Stimulated activated CD8-positive, alpha-beta memory T cell treated with anti-CD3 and anti-CD28 coated beads, Interleukin-15, amount 100 ng/mL, for 48 hours (primary cell): ENCODE measurements around the gene PKD1L1.
"Not testable (repeated sequence)": the region's sequence is repeated elsewhere in the genome, so short reads cannot be mapped to it uniquely, and the experiment has no call there.

Experiments
- DNase-seq, 2 donors: peaks; one replicate each; pipeline ENCODE4 v3.0.0-alpha.2; 2020; ENCODE audit warnings: low read depth in 2 of 2

The PKD1L1 gene

GRCh38 chr7:47764746-47765145, 183.5 kb downstream of the PKD1L1 start:
- no peak for DNase-seq

GRCh38 chr7:47763063-47763974, 184.9 kb downstream of the PKD1L1 start:
- DNase-seq = no peak

GRCh38 chr7:47762746-47763062, 185.6 kb downstream of the PKD1L1 start:
- no peak for DNase-seq

DNA sequence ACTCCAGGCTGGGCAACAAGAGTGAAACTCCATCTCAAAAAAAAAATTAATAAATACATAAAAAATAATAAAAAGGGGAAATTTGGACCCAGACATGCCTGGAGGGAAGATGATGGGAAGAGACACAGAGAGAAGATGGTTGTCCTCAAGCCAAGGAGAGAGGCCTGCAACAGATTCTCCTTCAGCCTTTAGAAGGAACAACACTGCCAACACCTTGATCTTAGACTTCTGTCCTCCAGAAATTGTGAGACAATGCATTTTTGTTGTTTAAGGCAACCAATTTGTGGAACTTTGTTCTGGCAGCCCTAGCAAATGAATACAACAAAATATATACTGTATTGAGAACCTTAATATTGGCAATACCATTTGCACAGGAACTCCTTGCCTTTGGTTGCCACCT, 186.1 kb downstream of the PKD1L1 start:
- no peak for DNase-seq

GRCh38 chr7:47759056-47759706, 189.1 kb downstream of the PKD1L1 start:
- DNase-seq = no peak

- no peak for DNase-seq
Measured at GRCh38 chr7:47758546-47758945, 189.7 kb downstream of the PKD1L1 start.

DNA sequence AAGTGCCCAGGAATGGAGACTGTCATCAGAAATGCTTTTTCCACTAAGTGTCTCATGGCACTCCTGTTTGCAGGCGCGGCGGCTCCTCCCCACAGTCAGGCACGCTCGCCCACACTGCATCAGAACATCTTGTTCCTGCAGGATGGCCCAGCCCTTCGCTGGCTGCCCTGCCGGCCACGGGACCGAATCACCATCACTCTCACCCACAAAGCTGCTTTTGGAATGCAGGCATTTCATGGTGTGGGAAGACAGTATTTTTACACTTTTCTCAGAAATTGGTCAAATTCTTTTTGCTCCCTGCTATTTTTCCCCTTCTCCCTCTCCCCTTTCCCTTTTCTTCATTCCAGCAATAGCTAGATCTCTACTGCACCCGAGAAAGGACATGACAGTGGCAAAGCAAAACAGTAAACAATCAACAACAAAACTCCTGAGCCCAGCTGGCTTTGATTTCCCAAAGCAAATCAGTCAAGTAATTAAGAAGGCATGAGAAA, 190.3 kb downstream of the PKD1L1 start:
- DNase-seq = no peak

- DNase-seq = no peak
Measured at GRCh38 chr7:47756636-47757035, 191.6 kb downstream of the PKD1L1 start.

- DNase-seq = no peak
Measured at GRCh38 chr7:47755248-47755647, 193.0 kb downstream of the PKD1L1 start.

GRCh38 chr7:47751724-47752123, 196.5 kb downstream of the PKD1L1 start:
- DNase-seq = not testable (repeated sequence)

GRCh38 chr7:47751043-47751442, 197.2 kb downstream of the PKD1L1 start:
- no peak for DNase-seq

DNA sequence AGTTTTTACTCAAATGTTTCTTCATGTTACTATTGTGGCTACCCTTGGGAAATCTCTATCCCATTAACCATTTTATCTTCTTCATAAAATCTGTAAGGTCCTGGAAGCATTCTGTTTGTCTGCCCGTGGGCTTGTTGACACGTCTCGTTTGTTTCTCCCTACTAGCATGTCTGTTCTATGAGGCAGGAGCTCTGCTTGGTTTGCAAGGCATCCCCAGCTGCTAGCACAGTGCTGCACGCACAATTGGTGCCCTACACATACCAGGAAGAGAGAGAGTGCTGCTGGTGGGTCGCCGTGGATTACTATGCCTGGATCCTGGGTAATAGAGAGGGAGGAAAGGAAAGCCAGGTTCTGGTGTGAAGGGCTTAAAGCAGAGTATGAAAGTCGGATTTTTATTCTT, 200.2 kb downstream of the PKD1L1 start:
- no peak for DNase-seq

GRCh38 chr7:47747160-47747559, 201.1 kb downstream of the PKD1L1 start:
- no peak for DNase-seq

DNA sequence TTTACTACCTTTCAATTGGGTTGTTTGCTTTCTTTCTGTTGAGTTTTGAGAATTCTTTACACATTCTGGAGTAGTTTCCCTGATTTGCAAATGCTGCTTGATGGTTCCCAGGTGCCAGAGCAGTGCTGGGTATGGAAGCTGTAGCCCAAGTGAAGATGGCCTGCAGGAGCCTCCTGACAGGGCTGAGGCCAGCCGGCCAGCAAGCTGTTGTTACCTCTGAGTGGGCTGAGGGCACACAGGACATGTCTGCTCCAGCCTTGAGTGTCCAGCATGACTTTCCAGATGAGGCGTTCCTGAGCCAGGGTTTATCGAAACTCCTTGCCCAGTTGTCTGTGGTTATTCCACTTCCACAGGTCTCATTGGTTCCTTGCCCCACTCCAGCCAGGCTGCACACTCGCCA, 201.8 kb downstream of the PKD1L1 start:
- no peak for DNase-seq

DNA sequence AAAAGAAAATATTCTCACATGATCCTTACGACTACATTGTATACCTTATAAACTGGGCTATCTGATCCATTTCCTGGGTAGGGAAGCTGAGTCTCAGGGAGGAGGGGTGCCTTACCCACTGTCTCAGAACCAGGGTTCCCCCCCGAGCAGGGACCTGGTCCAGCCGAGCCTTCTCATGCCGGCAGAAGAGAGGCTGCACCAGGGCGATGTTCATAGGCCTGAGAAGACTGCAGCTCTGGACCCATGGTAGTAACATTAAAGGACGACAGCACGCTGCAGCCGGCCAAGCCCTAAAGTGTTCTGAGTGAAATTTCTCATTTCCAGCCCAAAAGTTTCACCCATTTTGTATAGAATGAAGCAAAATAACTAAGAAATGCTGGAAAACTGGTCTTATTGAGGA, 203.4 kb downstream of the PKD1L1 start:
- no peak for DNase-seq

DNA sequence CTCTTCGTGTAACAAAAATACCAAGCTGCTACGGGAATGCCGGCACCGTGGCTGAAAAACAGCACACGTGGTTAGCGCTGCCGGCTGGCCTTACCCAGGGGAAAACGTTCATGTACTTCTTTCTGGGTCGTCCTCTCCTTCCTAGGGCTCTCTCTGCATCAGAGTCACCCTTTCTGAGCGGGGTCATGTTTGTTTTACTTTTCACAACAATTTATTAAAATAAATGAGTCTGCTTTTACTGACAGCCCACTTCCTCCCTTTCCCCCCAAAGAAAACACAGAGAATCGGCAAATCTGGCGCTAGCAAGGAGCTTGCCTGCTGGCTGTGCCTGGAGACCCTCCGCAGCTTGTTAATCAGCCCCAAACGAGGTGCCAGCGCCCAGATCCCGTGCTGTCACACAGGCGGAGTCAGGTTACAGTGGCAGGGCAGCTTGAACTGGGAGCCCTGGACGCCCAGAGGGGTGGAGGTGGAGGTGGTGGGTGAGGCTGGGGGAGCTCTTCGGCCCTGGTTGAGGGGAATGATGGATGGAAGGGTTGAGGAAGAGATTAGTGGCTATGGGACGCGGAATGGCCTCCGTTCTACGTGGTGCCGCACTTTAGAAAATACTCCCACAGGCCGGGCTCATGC, 204.2 kb downstream of the PKD1L1 start:
- DNase-seq = no peak

DNA sequence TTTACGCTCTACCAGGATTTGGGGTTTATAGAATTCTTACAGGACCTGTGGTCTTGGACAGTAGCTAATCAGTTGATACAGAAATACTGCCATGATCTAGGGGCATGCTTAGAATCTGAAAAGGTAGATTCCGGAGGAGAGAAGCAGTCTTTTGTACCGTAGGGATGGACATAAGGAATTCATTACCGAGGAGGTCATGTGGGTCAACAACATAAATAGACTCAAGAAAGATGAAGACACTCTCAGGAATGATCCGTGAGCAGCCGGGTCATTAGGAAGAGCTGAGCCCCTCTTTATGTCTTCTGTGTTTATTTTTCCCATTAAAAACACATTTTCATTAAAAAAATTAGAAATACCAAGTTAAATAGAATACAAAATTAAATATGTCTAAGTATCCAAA, 206.3 kb downstream of the PKD1L1 start:
- no peak for DNase-seq

- DNase-seq = no peak
Measured at GRCh38 chr7:47739891-47740290, 208.4 kb downstream of the PKD1L1 start.

DNA sequence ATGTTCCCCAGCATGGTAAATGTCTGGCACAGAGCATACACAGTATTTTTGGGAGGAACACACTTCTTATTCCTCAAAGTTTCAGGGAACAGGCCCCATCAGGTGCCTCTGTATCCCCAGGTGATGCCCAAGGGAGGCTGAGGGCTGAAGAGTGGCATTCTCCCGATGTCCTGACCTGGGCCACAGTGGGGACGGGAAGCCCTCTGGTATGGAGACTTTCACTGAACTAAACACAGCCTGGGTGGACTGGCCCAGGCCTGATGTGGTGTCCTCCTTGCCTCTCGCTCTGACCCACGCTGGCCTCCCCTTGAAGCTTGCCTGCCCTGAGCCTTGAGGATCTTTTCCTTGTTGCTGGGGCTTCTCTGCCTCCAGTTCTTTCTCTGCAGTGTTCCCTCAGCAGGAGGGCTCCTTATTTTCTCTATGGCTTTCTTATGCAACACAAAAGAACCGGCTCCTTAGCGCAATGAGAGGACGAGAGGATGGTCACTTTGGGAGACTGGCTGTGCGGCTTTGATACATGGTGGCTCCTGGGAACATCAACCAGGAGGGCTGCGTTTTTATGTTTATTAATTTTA, 208.9 kb downstream of the PKD1L1 start:
- DNase-seq = no peak

DNA sequence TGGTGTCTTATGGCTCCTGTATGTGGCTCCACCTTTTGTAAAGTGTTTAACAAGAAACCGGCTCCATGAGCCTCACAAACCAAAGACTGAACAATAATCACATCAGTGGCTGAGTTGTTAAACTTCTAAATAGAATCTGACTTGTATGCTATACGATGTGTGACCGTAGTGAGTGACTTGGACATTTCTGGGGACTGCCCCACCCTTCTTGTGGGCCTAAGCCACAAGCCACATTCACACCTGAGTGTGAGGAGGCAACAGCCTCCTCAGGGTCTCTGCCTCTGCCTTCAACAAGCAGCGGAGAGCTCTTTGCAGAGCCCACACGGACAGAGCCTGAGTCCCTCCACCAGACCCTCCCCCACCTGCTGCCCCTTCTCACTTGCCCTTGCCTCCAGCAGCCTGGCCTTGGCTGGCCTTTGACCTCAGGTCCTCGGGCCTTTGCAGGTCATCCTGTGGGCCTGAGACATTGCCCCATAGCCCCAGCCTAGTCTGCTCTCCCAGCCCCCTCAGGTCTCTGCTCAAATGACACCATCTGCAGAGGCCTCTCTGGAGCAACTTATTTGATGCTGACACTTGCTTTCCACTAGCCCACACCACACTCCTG, 209.6 kb downstream of the PKD1L1 start:
- DNase-seq = no peak

DNA sequence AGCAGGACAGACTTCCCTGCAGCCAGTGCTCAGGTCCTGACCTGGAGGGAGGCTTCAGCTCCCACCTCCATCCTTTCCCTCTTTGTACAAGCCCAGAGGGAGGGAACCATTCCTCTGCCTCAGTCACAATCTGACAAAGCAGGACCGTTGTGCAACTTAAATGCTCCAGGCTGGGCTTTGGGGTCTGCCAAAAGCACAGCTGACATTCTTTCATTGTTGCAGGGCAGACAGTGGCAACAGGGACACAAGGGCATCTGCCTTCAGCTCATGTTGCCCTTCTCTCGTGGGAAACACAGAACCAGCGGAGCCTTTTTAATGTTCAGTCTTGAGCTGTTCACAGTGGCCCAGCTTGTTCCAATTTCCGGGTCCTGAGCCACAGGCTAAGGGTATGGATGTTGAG, 210.7 kb downstream of the PKD1L1 start:
- DNase-seq = no peak
